ENCODE measurements around the gene COL20A1.

DNA sequence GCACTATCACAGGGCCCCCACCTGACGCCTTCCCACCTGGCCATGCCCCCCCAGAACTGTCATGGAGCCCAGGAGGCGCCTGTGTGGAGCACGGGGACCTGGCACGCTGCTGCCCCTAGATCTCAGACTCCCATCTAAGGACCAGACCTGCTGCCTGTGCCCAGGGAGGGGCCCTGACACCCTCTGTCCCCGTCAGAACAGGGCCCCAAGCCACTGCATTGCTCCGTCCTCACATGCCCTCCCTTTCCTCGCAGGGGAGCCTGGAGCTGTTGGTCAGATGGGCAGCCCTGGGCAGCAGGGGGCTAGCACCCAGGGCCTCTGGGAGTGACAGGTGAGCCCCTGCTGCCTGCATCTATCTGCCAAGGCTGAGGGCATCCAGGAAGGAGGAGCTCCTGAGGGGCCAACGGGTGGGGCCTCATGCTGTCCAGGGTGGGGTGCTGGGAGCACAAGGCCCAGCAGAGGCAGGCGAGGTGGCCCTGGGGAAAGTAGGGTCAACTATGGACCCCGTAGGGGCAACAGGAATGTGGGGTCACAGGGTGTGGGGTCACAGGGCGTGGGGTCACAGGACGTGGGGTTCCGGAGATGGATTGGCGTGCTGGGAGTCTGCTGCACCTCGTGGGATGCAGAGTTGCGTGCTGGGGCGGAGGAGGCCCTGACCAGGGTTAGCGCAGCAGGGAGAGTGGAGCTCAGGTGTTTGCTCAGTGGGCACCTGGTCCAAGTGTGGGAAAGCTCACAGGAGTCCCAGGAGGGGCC is 36.5 kb downstream of the COL20A1 start:
- TF ChIP-seq POLR2AphosphoS5 (IDR thresholded peaks at IDR 0.05; ENCODE audit: low read depth, low read length) = no peak
- TF ChIP-seq, protein P1, sequence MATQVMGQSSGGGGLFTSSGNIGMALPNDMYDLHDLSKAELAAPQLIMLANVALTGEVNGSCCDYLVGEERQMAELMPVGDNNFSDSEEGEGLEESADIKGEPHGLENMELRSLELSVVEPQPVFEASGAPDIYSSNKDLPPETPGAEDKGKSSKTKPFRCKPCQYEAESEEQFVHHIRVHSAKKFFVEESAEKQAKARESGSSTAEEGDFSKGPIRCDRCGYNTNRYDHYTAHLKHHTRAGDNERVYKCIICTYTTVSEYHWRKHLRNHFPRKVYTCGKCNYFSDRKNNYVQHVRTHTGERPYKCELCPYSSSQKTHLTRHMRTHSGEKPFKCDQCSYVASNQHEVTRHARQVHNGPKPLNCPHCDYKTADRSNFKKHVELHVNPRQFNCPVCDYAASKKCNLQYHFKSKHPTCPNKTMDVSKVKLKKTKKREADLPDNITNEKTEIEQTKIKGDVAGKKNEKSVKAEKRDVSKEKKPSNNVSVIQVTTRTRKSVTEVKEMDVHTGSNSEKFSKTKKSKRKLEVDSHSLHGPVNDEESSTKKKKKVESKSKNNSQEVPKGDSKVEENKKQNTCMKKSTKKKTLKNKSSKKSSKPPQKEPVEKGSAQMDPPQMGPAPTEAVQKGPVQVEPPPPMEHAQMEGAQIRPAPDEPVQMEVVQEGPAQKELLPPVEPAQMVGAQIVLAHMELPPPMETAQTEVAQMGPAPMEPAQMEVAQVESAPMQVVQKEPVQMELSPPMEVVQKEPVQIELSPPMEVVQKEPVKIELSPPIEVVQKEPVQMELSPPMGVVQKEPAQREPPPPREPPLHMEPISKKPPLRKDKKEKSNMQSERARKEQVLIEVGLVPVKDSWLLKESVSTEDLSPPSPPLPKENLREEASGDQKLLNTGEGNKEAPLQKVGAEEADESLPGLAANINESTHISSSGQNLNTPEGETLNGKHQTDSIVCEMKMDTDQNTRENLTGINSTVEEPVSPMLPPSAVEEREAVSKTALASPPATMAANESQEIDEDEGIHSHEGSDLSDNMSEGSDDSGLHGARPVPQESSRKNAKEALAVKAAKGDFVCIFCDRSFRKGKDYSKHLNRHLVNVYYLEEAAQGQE (IDR thresholded peaks at IDR 0.05; ENCODE audit: insufficient read depth in 1 of 2, low read depth in 2 of 2, low read length in 2 of 2) = no peak
- no peak for TF ChIP-seq SIN3A (IDR thresholded peaks at IDR 0.05; ENCODE audit: borderline replicate concordance, insufficient read depth, low read length)
- no peak for TF ChIP-seq TAF1 (IDR thresholded peaks at IDR 0.05; ENCODE audit: borderline replicate concordance, insufficient read depth, low read length)
- no peak for TF ChIP-seq FOXP2 (optimal IDR thresholded peaks at IDR 0.05; ENCODE audit: borderline replicate concordance, extremely low read depth, extremely low read length, insufficient read depth)

Measured in PFSK-1 (cell line).